K562 (cell line): Measurements from ENCODE around the gene TRIM33. TPM values are rescaled to one million over a fixed set of nuclear protein-coding genes. Genes with fewer than 3 reads are reported as not detected.
A peak's percentile ranks its signal among the peaks of the same experiment; 100 is the strongest.

ENCODE experiments used
- BRCA1 ChIP-seq, 2 experiments: fragments of 450-650 bp in 1 of 2; sonication (generic) in 1 of 2; formaldehyde crosslinking in 1 of 2; IDR thresholded peaks; 2 replicates each; pipeline versions ENCODE4 v1.5.0 to v1.6.1; 2017 to 2020; ENCODE audit warnings: mild to moderate bottlenecking in 1 of 2, missing genetic modification reagents in 1 of 2
- CBX2 ChIP-seq: fragments of 200-600 bp; sonication (generic); IDR thresholded peaks from one replicate; pipeline ENCODE4 v1.6.1; 2012; ENCODE audit warnings: mild to moderate bottlenecking, low read length, inconsistent platforms; ENCODE audit not compliant: insufficient read depth, poor library complexity, severe bottlenecking
- CHD1 ChIP-seq: fragments of 200-600 bp; sonication (generic); IDR thresholded peaks from one replicate; pipeline ENCODE4 v1.6.1; 2012; ENCODE audit warnings: mild to moderate bottlenecking, moderate library complexity, low read length, inconsistent platforms
- JUND ChIP-seq, 2 experiments: IDR thresholded peaks; 2 replicates in 1 of 2; 3 replicates in 1 of 2; pipeline ENCODE4 v1.6.1; 2011; ENCODE audit warnings: borderline replicate concordance in 2 of 2, low read depth in 2 of 2, low read length in 2 of 2, improper control_type of control experiment in 1 of 2, missing biosample characterization in 1 of 2, missing genetic modification characterization in 1 of 2, missing genetic modification reagents in 1 of 2
- MTA1 ChIP-seq: fragments of 450-650 bp; IDR thresholded peaks from 2 replicates; pipeline ENCODE4 v1.6.1; 2017; ENCODE audit warnings: borderline replicate concordance
- PML ChIP-seq: IDR thresholded peaks from 2 replicates; pipeline ENCODE4 v1.6.1; 2012; ENCODE audit warnings: low read length, inconsistent platforms
- RAD51 ChIP-seq: fragments of 450-650 bp; IDR thresholded peaks from 2 replicates; pipeline ENCODE4 v1.7.1; 2016; ENCODE audit warnings: low read depth, mild to moderate bottlenecking, borderline replicate concordance
- SMARCA5 ChIP-seq: fragments of 450-650 bp; IDR thresholded peaks from 2 replicates; pipeline ENCODE4 v1.6.1; 2016
- TCFL5 ChIP-seq: fragments of 250-450 bp; sonication (Bioruptor Pico); conservative IDR thresholded peaks from 2 replicates; pipeline ENCODE4 v1.6.1; 2021; ENCODE audit warnings: mild to moderate bottlenecking, moderate library complexity, matching md5 sums
- TRIM24 ChIP-seq, 2 experiments: fragments of 450-650 bp; IDR thresholded peaks; 2 replicates each; pipeline ENCODE4 v1.6.1; 2016
- ZFP30 ChIP-seq: fragments of 250-450 bp; sonication (Bioruptor Pico); IDR thresholded peaks from 2 replicates; pipeline ENCODE4 v1.8.0; 2022; ENCODE audit warnings: moderate library complexity, mild to moderate bottlenecking, inconsistent platforms, borderline replicate concordance
- ZNF146 ChIP-seq: IDR thresholded peaks from one replicate; pipeline ENCODE4 v1.6.1; 2018; ENCODE audit warnings: missing compliant biosample characterization; ENCODE audit not compliant: unreplicated experiment
- ZNF384 ChIP-seq: IDR thresholded peaks from 2 replicates; pipeline ENCODE4 v1.6.1; 2012; ENCODE audit warnings: low read depth, low read length, improper control_type of control experiment
- polyA plus RNA-seq, 8 experiments: library from polyadenylated mRNA; depleted of rRNA in 4 of 8; stranded (reverse) in 5 of 8; unstranded in 3 of 8; fragments of >200 nt; fragmentation: Nextera tagmentation in 2 of 8; fragmentation: Illumina TruSeq in 1 of 8; extraction: Ambion mirVana in 2 of 8; extraction: Trizol in 1 of 8; gene quantifications; 2 replicates each; pipeline versions ENCODE4 v1.2.1 to v1.2.3, GENCODE V29; 2011 to 2014; ENCODE audit warnings: inconsistent platforms in 1 of 8, missing spikeins in 1 of 8
- total RNA-seq, 7 experiments: library from RNA; depleted of rRNA in 6 of 7; stranded (reverse); fragments of >200 nt in 6 of 7; fragmentation: Illumina TruSeq in 2 of 7; extraction: Trizol in 2 of 7; gene quantifications; 2 replicates each; pipeline versions ENCODE4 v1.2.1 to v1.2.3, GENCODE V29; 2011 to 2021; ENCODE audit warnings: low replicate concordance in 1 of 7
- TF ChIP-seq, protein P1 (sequence below): fragments of 450-650 bp; IDR thresholded peaks from 2 replicates; pipeline ENCODE4 v1.7.0; 2016; ENCODE audit warnings: borderline replicate concordance
- TF ChIP-seq, protein P2 (sequence below): sonication (generic); formaldehyde crosslinking; IDR thresholded peaks from 2 replicates; pipeline ENCODE4 v1.8.1; 2023; ENCODE audit warnings: mild to moderate bottlenecking, missing genetic modification reagents
- TF ChIP-seq, protein P3 (sequence below): sonication (generic); formaldehyde crosslinking; IDR thresholded peaks from 2 replicates; pipeline ENCODE4 v1.8.0; 2022; ENCODE audit warnings: mild to moderate bottlenecking, missing genetic modification reagents
- TF ChIP-seq, protein P4 (sequence below), 2 experiments: IDR thresholded peaks; 2 replicates each; pipeline ENCODE4 v1.6.1; 2011; ENCODE audit warnings: borderline replicate concordance in 1 of 2, control low read depth in 1 of 2, low read depth in 1 of 2, low read length in 1 of 2, mild to moderate bottlenecking in 1 of 2, mixed read lengths in 1 of 2, moderate library complexity in 1 of 2; ENCODE audit not compliant: insufficient read depth in 1 of 2, insufficient read length in 1 of 2, poor library complexity in 1 of 2, severe bottlenecking in 1 of 2; ENCODE audit errors: extremely low read depth in 1 of 2

Gene TRIM33
- total and polyA plus RNA-seq, 9 of the 15 experiments (the other 6 are each of a cell fraction or from before 2014, with no cell fraction given): 9.3 to 58.4 (median 40.2) TPM

DNA sequence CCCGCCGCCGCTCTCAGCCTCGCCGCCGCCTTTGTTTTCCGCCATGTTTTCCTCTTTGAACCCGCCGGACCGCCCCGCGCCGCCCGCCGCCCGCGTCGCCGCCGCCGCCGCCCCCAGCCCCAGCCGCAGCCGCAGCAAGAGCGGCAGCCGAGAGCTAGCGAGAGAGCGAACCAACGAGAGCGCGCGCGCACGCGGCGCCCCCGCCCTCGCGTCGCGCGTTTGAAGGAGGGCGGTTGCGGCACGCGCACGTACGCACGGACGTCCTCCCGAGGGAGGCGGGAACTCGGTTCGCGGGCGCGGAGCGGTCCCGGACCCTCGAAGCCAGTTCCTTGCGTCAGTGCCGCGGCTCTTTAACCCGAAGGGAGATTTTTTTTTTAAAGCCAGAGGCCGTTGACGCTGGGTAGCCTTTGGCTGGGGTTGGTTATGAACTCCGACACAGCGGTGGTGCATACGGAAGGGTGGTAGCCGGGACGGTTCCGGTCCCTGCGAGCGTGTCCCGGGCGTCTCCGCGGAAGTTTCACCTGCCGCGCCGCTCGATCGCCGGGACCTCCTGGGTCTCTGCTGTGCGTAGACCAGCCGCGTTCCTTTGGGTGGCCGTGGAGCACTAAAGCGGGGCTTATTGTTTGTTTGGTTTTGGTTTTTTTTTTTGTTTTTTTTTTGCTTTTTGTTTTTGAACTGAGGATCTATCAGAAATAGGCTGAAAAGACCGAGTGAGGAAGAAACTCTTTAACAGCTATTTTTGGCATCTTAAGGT, at the start of gene TRIM33 (continued):
- no peak for TF ChIP-seq BRCA1 (IDR thresholded peaks at IDR 0.05)
- no peak for TF ChIP-seq BRCA1 (CRISPR knock-in tag; IDR thresholded peaks at IDR 0.05)
- TF ChIP-seq JUND (IDR thresholded peaks at IDR 0.05; ENCODE audit: borderline replicate concordance, low read depth, low read length): peak; percentile 51
- TF ChIP-seq JUND (tag; IDR thresholded peaks at IDR 0.05; ENCODE audit: borderline replicate concordance, low read depth, low read length): peak; percentile 68; the same call in 1 of the 3 replicates
- TF ChIP-seq MTA1: peak; percentile 48; the same call in 1 of the 2 replicates
- TF ChIP-seq TCFL5 (CRISPR knock-in tag): no peak
- TF ChIP-seq CBX2: no peak
- TF ChIP-seq, protein P1, sequence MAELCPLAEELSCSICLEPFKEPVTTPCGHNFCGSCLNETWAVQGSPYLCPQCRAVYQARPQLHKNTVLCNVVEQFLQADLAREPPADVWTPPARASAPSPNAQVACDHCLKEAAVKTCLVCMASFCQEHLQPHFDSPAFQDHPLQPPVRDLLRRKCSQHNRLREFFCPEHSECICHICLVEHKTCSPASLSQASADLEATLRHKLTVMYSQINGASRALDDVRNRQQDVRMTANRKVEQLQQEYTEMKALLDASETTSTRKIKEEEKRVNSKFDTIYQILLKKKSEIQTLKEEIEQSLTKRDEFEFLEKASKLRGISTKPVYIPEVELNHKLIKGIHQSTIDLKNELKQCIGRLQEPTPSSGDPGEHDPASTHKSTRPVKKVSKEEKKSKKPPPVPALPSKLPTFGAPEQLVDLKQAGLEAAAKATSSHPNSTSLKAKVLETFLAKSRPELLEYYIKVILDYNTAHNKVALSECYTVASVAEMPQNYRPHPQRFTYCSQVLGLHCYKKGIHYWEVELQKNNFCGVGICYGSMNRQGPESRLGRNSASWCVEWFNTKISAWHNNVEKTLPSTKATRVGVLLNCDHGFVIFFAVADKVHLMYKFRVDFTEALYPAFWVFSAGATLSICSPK: peak; percentile 62; the same call in 1 of the 2 replicates
- peak; percentile 76 for TF ChIP-seq CHD1
- TF ChIP-seq, protein P2, sequence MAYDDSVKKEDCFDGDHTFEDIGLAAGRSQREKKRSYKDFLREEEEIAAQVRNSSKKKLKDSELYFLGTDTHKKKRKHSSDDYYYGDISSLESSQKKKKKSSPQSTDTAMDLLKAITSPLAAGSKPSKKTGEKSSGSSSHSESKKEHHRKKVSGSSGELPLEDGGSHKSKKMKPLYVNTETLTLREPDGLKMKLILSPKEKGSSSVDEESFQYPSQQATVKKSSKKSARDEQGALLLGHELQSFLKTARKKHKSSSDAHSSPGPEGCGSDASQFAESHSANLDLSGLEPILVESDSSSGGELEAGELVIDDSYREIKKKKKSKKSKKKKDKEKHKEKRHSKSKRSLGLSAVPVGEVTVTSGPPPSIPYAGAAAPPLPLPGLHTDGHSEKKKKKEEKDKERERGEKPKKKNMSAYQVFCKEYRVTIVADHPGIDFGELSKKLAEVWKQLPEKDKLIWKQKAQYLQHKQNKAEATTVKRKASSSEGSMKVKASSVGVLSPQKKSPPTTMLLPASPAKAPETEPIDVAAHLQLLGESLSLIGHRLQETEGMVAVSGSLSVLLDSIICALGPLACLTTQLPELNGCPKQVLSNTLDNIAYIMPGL: peak; percentile 88; the same call in 1 of the 2 replicates
- TF ChIP-seq, protein P3, sequence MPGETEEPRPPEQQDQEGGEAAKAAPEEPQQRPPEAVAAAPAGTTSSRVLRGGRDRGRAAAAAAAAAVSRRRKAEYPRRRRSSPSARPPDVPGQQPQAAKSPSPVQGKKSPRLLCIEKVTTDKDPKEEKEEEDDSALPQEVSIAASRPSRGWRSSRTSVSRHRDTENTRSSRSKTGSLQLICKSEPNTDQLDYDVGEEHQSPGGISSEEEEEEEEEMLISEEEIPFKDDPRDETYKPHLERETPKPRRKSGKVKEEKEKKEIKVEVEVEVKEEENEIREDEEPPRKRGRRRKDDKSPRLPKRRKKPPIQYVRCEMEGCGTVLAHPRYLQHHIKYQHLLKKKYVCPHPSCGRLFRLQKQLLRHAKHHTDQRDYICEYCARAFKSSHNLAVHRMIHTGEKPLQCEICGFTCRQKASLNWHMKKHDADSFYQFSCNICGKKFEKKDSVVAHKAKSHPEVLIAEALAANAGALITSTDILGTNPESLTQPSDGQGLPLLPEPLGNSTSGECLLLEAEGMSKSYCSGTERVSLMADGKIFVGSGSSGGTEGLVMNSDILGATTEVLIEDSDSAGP: peak; percentile 52; the same call in 1 of the 2 replicates
- TF ChIP-seq SMARCA5: no peak; the same call in 1 of the 2 replicates
- TF ChIP-seq RAD51: no peak
- no peak for TF ChIP-seq ZFP30
- TF ChIP-seq PML: peak; percentile 80; the same call in 1 of the 2 replicates
- TF ChIP-seq ZNF146 (CRISPR knock-in tag): no peak
- TF ChIP-seq ZNF384: peak; percentile 82
- peak; percentile 11 to 32; a peak in 1 of 4 replicates for TF ChIP-seq TRIM24 (IDR thresholded peaks at IDR 0.05)
- TF ChIP-seq, protein P4, sequence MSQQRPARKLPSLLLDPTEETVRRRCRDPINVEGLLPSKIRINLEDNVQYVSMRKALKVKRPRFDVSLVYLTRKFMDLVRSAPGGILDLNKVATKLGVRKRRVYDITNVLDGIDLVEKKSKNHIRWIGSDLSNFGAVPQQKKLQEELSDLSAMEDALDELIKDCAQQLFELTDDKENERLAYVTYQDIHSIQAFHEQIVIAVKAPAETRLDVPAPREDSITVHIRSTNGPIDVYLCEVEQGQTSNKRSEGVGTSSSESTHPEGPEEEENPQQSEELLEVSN (IDR thresholded peaks at IDR 0.05; ENCODE audit: borderline replicate concordance in 1 of 2, extremely low read depth in 1 of 2, insufficient read depth in 1 of 2, insufficient read length in 1 of 2, low read depth in 1 of 2, low read length in 1 of 2, poor library complexity in 1 of 2, severe bottlenecking in 1 of 2): peak; percentile 99 to 100
